Esophagus muscularis mucosa (tissue), 4 donors: Measurements from ENCODE around the gene GUCA2B. TPM values are rescaled to one million over a fixed set of nuclear protein-coding genes. Genes with fewer than 3 reads are reported as not detected.

Experiments
- DNase-seq: peaks from one replicate; pipeline ENCODE4 v3.0.0-alpha.2; 2017; ENCODE audit errors: extremely low spot score
- H3K27ac ChIP-seq, 4 donors: fragments of 200-600 bp; sonication (generic); replicated peaks in 1 of 4; 1 replicate in 3 of 4; 2 replicates in 1 of 4; pipeline ENCODE4 v1.5.1; 2016 to 2019; ENCODE audit warnings: mild to moderate bottlenecking in 1 of 4
- H3K27me3 ChIP-seq, 4 donors: fragments of 200-600 bp; sonication (generic); one replicate each; pipeline versions ENCODE4 v1.5.1 to v1.6.0; 2016 to 2019
- H3K36me3 ChIP-seq, 4 donors: fragments of 200-600 bp; sonication (generic); one replicate each; pipeline ENCODE4 v1.5.1; 2016 to 2019
- H3K4me1 ChIP-seq, 4 donors: fragments of 200-600 bp; sonication (generic); one replicate each; pipeline ENCODE4 v1.5.1; 2016 to 2019
- H3K4me3 ChIP-seq, 4 donors: fragments of 200-600 bp; sonication (generic); 1 replicate in 2 of 4; 2 replicates in 2 of 4; pipeline ENCODE4 v1.5.1; 2016 to 2019; ENCODE audit warnings: mild to moderate bottlenecking in 4 of 4, moderate library complexity in 1 of 4
- H3K9me3 ChIP-seq, 4 donors: fragments of 200-600 bp; sonication (generic); 1 replicate in 3 of 4; 2 replicates in 1 of 4; pipeline ENCODE4 v1.5.1; 2016 to 2019
- EP300 ChIP-seq: sonication (generic); formaldehyde crosslinking; IDR thresholded peaks from one replicate; pipeline ENCODE4 v1.6.1; 2017; ENCODE audit warnings: antibody characterized with exemption
- POLR2A ChIP-seq: fragments of 450-650 bp; IDR thresholded peaks from one replicate; pipeline ENCODE4 v1.6.1; 2017; ENCODE audit warnings: antibody characterized with exemption, moderate library complexity, mild to moderate bottlenecking, low read depth
- POLR2AphosphoS5 ChIP-seq, 2 donors: sonication (generic); formaldehyde crosslinking; IDR thresholded peaks; one replicate each; pipeline ENCODE4 v1.6.1; 2017; ENCODE audit warnings: antibody characterized with exemption in 2 of 2
- WGBS: methylation state at CpG from one replicate; pipeline ENCODE4 v1.1.5; 2018; 5-methylcytosine and 5-hydroxymethylcytosine counted together
- intact Hi-C: fragments of 100-400 bp; cut with DNase I; formaldehyde crosslinking; loops from one replicate; pipeline ENCODE4 v1.15.1; 2023
- total RNA-seq, 4 donors: library from RNA; depleted of rRNA; stranded (reverse); fragments of >200 nt; gene quantifications; one replicate each; pipeline versions ENCODE4 v1.1.0 to v1.2.1, GENCODE V29; 2016
- TF ChIP-seq, protein P1 (sequence below), 3 experiments: fragments of 200-600 bp in 2 of 3; fragments of 450-650 bp in 1 of 3; sonication (generic) in 2 of 3; IDR thresholded peaks; one replicate each; pipeline ENCODE4 v1.5.1; 2017 to 2019; ENCODE audit warnings: antibody characterized with exemption in 3 of 3, mild to moderate bottlenecking in 2 of 3, moderate library complexity in 1 of 3

Gene GUCA2B
- total RNA-seq, 4 donors from 2014 or later: not detected

DNA sequence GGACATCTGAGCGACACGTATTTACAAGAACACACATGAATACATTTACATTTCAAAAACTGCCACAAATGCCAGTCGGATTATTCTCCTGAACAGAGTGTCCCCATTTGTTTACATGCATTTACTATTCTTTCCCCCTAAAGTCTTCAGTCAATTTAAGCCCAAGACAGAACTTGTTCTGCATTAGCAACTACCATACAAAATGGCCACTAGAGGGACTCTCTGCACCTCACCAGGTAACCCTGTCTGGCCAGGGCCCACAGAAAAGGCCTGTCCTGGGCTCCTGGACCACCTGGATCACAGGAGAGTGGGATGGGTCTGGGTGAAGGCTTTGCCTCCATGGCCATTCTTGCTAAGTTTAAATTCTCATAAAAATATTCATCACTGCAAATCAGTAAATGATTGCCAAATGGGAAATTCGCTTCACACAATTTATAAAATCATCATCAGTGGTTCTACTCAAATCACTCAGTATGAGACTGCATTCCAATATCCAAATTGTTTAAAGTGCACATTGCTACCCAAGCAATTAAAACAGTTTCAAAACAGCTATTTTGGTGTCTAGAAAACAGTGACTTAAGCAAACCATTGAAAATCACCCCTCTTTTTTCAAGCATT is 23.8 kb downstream of the GUCA2B start:
- Histone ChIP-seq H3K36me3 (peaks cover 0 to 24% (median 14%) of the 10 kb centered on the region in 4 donors), H3K27ac (no peak overlapping the region), H3K27me3 (no peaks in the 10 kb centered on the region), H3K4me1 (peaks cover 24 to 35% (median 30%) of the 10 kb centered on the region in 4 donors), H3K9me3 (no peaks in the 10 kb centered on the region), H3K4me3 (no peak overlapping the region)
- WGBS: 78% methylated on average over 4 of the region's 4 CpGs
- TF ChIP-seq, protein P1, sequence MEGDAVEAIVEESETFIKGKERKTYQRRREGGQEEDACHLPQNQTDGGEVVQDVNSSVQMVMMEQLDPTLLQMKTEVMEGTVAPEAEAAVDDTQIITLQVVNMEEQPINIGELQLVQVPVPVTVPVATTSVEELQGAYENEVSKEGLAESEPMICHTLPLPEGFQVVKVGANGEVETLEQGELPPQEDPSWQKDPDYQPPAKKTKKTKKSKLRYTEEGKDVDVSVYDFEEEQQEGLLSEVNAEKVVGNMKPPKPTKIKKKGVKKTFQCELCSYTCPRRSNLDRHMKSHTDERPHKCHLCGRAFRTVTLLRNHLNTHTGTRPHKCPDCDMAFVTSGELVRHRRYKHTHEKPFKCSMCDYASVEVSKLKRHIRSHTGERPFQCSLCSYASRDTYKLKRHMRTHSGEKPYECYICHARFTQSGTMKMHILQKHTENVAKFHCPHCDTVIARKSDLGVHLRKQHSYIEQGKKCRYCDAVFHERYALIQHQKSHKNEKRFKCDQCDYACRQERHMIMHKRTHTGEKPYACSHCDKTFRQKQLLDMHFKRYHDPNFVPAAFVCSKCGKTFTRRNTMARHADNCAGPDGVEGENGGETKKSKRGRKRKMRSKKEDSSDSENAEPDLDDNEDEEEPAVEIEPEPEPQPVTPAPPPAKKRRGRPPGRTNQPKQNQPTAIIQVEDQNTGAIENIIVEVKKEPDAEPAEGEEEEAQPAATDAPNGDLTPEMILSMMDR (IDR thresholded peaks at IDR 0.05): peak; percentile 56 to 71 (median 66)
- no peak for TF ChIP-seq POLR2AphosphoS5 (IDR thresholded peaks at IDR 0.05)
- intact Hi-C loops: loop anchor here (5.0 to 10.0 kb wide), 2 partner anchors 160 to 278 kb away; partner anchors contain the start of genes FOXJ3, PPCS and ZMYND12
- DNase-seq: no peak

DNA sequence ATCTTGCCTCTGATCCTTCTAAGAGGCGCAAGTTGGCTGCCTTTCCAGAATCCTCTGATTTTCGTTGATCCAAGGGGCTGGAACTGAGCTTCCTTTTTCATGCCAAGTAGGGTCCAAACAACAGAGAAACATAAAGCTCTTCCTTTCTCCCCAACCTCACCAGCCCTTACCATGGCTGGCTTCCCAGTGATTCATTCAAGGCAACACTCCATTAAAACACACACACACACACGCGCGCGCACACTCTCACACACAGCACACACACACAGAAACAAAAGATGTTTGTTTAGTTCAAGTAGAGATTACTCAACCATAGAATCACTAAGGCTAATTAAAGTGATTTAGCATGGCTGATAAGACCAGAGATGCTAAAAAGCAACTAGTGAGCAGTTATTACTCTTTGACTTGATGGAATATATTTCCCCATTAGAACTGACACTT is 24.4 kb downstream of the GUCA2B start:
- Histone ChIP-seq H3K4me3 (no peak overlapping the region), H3K4me1 (peaks cover 18 to 33% (median 28%) of the 10 kb centered on the region in 4 donors), H3K27ac (no peak overlapping the region), H3K9me3 (no peaks in the 10 kb centered on the region), H3K27me3 (no peaks in the 10 kb centered on the region), H3K36me3 (peaks cover 0 to 27% (median 19%) of the 10 kb centered on the region in 4 donors)
- DNase-seq: no peak
- WGBS: 65% methylated on average over 6 of the region's 6 CpGs
- no peak for TF ChIP-seq POLR2A
- TF ChIP-seq EP300: no peak
- TF ChIP-seq POLR2AphosphoS5 (IDR thresholded peaks at IDR 0.05): no peak
- TF ChIP-seq, protein P1 (IDR thresholded peaks at IDR 0.05): no peak
- intact Hi-C loops: loop anchor here (5.0 to 10.0 kb wide), 2 partner anchors 160 to 277 kb away; partner anchors contain the start of genes FOXJ3, PPCS and ZMYND12

- Histone ChIP-seq H3K4me1 (peaks cover 12 to 26% (median 22%) of the 10 kb centered on the region in 4 donors), H3K4me3 (no peak overlapping the region), H3K27ac (no peak overlapping the region), H3K9me3 (no peaks in the 10 kb centered on the region), H3K36me3 (peaks cover 0 to 30% (median 21%) of the 10 kb centered on the region in 4 donors), H3K27me3 (no peaks in the 10 kb centered on the region)
- intact Hi-C loops: loop anchor here (5.0 to 10.0 kb wide), 2 partner anchors 159 to 277 kb away; partner anchors contain the start of genes FOXJ3, PPCS and ZMYND12
- no peak for DNase-seq
- TF ChIP-seq, protein P1 (IDR thresholded peaks at IDR 0.05): no peak
- TF ChIP-seq POLR2A (no peak), EP300 (no peak), POLR2AphosphoS5 (IDR thresholded peaks at IDR 0.05) (no peak)
- 76% methylated on average over 3 of the region's 3 CpGs for WGBS
Measured at GRCh38 chr1:42178249-42178648, 25.0 kb downstream of the GUCA2B start.

GRCh38 chr1:42179275-42179674 is 26.1 kb downstream of the GUCA2B start:
- Histone ChIP-seq H3K9me3 (no peaks in the 10 kb centered on the region), H3K27ac (peak overlapping the region in 1 of 4 donors; percentile 6), H3K36me3 (peaks cover 0 to 37% (median 27%) of the 10 kb centered on the region in 4 donors), H3K4me1 (peaks cover 7 to 22% (median 15%) of the 10 kb centered on the region in 4 donors), H3K27me3 (no peaks in the 10 kb centered on the region), H3K4me3 (no peak overlapping the region)
- 18% methylated on average over 2 of the region's 2 CpGs for WGBS
- no peak for DNase-seq
- TF ChIP-seq POLR2A (no peak), EP300 (no peak), POLR2AphosphoS5 (IDR thresholded peaks at IDR 0.05) (peak in 1 of 2 donors; percentile 30)
- TF ChIP-seq, protein P1 (IDR thresholded peaks at IDR 0.05): no peak
- intact Hi-C loops: loop anchor here (5.0 to 10.0 kb wide), 2 partner anchors 158 to 276 kb away; partner anchors contain the start of genes FOXJ3, PPCS and ZMYND12
